CD4-positive, alpha-beta T cell treated with Interleukin-4 for 1 hour (primary cell): ENCODE data around the gene RAET1G.
A peak's percentile ranks its signal among the peaks of the same experiment; 100 is the strongest.
"Not testable (repeated sequence)": the region's sequence is repeated elsewhere in the genome, so short reads cannot be mapped to it uniquely, and the experiment has no call there.

Experiments
- DNase-seq, 2 donors: peaks; one replicate each; pipeline ENCODE4 v3.0.0-alpha.2; 2020 to 2022

RAET1G gene

GRCh38 chr6:149922642-149923326 is at the start of gene RAET1G:
RAET1G (minus strand) TSS chr6:149923121; CDS start chr6:149923010, 111 bp downstream.
- peak; percentile 88 to 90 for DNase-seq

DNA sequence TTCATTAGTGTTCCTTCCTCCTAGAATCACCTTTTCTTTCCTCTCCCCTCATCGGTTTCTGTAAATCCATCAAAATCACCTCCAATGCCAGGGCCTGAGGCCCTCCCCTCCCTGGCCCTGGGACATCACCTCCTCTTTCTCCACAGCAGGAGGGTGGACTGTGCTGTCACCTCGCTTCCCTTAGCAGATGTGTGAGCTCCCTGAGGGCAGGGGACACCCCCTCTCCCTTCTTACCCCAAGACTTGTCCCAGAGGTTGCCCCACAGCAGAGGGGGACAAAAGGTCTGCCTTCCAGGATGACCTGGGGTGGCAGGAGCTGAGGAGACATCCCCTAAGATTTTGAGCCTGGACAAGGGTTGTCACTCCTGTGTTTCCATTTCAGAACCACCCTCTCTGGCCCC is 46.7 kb upstream of the RAET1G start:
- DNase-seq, result no peak

GRCh38 chr6:149968909-149969308 is 46.0 kb upstream of the RAET1G start:
- DNase-seq, result not testable (repeated sequence)

GRCh38 chr6:149967999-149968398 is 45.1 kb upstream of the RAET1G start:
- DNase-seq, result not testable (repeated sequence)

- no peak for DNase-seq
Observed at GRCh38 chr6:149967591-149967990, 44.7 kb upstream of the RAET1G start.

- not testable (repeated sequence) for DNase-seq
Observed at GRCh38 chr6:149966319-149966718, 43.4 kb upstream of the RAET1G start.

- DNase-seq, result peak; percentile 36 to 37
Observed at GRCh38 chr6:149965194-149966020, 42.5 kb upstream of the RAET1G start.

GRCh38 chr6:149964308-149965193 is 41.6 kb upstream of the RAET1G start:
- peak in 1 of 2 donors; percentile 39 for DNase-seq

GRCh38 chr6:149963462-149964307 is 40.8 kb upstream of the RAET1G start, which contains the start of gene ULBP1:
ULBP1 (plus strand) TSS chr6:149963943; CDS start chr6:149964050, 107 bp downstream.
- DNase-seq, result peak; percentile 80

DNA sequence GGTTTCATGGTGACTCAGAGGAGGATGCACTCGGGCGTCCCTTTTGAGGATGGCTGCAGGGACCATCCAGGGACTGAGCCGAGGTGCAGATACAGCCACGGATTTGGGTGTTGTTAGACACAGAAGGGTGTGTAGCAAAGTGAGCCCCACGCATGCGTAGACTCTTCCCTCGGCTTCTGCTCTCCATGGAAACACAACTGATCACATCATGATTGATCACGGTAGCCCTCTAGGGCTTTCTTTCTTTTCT is 40.2 kb upstream of the RAET1G start:
- peak in 1 of 2 donors; percentile 52 for DNase-seq

GRCh38 chr6:149962461-149963211 is 39.7 kb upstream of the RAET1G start:
- no peak for DNase-seq

DNA sequence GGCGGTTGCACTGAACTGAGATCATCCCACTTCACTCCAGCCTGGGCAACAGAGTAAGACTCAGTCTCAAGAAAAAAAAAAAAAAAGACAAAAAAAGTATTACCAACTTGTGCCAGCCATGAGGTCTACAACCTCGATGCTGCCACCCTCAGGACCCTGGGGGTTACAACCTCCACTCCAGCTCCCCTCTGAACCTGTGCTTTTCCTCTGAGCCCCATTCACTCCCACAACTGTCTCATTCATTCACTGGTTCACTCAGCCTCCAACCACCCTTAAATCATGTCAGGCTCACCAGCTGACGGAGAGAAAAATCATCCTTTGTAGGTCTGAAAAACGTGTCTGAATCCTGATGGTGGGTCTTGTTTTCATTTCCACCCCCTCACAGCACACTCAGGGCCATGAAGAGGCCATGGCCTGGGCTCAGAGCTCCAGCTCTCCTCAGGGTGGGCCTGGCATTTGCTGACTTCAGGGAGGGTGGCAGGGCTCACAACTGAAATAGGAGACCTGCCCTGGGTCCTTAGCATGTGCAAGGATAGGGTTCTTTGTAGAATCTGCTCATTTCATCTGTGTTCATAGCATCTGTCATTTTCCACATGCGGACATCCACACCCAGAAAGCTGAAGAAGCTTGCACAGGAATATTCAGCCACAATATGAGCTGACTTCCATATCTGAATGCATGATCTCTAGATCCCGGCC is 39.0 kb upstream of the RAET1G start:
- DNase-seq, result peak; percentile 43 to 52

GRCh38 chr6:149960488-149960887 is 37.6 kb upstream of the RAET1G start:
- no peak for DNase-seq

DNA sequence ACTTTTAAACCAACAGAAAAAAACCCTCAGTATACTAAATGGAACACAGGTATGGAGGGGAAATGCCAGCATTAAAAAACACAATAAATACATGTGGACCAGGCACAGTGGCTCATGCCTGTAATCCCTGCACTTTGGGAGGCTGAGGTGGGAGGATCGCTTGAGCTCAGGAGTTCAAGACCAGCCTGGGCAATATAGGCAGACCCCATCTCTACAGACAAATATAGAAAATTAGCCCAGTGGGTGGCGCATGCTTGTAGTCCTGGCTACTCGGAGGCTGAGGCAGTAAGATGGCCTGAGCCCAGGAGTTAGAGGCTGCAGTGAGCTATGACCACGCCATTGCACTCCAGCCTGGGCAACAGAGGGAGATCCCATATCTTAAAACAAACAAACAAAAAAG is 36.9 kb upstream of the RAET1G start:
- DNase-seq, result not testable (repeated sequence)

- not testable (repeated sequence) for DNase-seq
Observed at GRCh38 chr6:149958124-149958523, 35.2 kb upstream of the RAET1G start.

DNA sequence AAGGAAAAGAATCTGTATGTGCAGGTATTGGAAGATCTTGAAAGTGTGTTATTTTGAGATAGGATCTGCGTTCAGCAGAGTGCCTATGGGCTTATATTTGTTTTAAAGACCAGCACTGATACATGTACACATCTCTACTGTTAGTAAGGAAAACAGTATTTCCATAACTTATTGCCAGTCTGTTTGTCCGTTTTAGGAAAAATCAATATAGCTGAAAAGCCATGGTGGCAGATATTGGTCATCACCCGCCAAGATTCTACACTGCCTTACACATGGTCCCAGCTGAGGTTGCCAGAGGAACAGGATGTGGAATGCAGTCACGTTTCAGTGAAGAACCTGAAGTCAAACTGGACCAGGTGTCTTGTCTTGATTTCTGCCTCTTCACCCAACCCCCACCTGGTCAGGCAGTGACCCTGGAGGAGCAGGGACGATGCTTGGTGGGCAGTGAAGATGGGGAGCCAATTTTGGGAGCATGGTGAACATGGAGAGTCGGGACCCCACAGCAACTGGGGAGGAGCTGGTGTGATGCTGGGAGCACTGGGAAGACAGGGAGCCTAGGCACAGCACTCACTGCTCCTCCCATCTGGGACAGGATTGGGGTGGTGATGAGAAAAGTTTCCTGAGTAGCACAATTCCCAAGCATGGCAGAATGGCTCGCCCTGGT is 32.9 kb upstream of the RAET1G start:
- not testable (repeated sequence) for DNase-seq

DNA sequence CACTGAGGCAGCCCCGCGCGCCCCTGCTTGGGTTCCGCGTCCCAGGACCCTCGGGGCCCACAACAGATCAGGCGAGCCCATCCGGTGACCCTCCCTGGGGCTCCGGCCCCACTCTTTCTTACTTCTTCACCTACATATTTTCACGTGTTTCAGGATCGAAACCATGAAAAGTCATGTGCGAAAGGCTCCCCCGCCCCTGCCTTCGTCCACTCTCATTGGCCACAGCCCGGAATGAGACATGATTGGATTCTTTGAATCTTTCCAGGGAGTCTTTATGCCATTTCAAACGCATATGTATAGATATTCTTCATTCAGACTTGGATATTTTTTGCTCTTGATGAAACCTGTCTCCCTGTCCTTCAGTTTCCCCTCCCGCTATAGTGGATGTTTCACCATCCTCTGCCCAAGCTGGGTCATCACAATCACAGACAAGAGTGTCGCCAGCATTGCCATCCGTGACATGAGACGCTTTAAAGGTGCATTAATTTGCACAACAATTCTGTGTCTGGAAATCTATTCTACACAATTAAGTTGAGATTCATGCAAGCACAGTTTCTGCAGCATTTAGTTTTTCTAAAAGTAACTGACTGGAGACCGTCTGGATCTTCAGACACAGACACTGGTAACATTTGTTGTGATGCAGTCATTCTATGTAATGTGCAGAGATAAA is 32.2 kb upstream of the RAET1G start:
- not testable (repeated sequence) for DNase-seq

- not testable (repeated sequence) for DNase-seq
Observed at GRCh38 chr6:149954328-149954983, 31.5 kb upstream of the RAET1G start.

DNA sequence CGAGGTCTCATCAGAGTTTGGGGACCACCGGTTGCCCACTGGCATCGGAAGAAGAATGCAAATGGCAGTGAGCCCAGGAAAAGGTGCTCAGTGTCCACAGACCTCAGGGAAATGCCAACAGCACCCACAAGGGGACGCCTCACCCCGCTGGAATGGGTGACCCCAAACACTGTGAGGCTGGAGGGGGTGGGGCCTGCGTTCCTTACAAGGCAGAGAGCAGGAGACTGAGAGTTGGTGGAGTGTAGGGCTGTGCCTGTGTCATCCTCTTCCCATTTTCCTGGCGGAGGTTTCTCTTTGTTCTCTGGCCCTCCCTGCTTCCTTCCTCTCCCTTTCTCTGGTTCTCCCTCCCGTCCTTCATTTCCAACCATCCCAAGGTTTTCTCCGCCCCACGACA is 31.0 kb upstream of the RAET1G start:
- not testable (repeated sequence) for DNase-seq
